GM10266 (cell line): ENCODE results near the gene TBC1D30.

Experiments
- DNase-seq: peaks from one replicate; pipeline ENCODE4 v3.0.0; 2012; ENCODE audit errors: extremely low spot score
- CTCF ChIP-seq: IDR thresholded peaks from 2 replicates; pipeline ENCODE4 v1.5.1; 2012; ENCODE audit warnings: mild to moderate bottlenecking, low read depth; ENCODE audit not compliant: control insufficient read depth, insufficient read depth; ENCODE audit errors: missing control alignments

TBC1D30 gene

GRCh38 chr12:64806593-64807460 is 17.6 kb upstream of the TBC1D30 start:
- DNase-seq, result no peak
- no peak for TF ChIP-seq CTCF

GRCh38 chr12:64808110-64808509 is 16.3 kb upstream of the TBC1D30 start:
- DNase-seq, result no peak
- TF ChIP-seq CTCF, result no peak

GRCh38 chr12:64810831-64811230 is 13.6 kb upstream of the TBC1D30 start:
- no peak for DNase-seq
- TF ChIP-seq CTCF, result no peak

- TF ChIP-seq CTCF, result no peak
- no peak for DNase-seq
Measured at GRCh38 chr12:64813723-64814122, 10.7 kb upstream of the TBC1D30 start.

GRCh38 chr12:64814432-64814831 is 10.0 kb upstream of the TBC1D30 start:
- no peak for TF ChIP-seq CTCF
- DNase-seq, result no peak

- no peak for DNase-seq
- TF ChIP-seq CTCF, result no peak
Measured at GRCh38 chr12:64819816-64820402, 4.5 kb upstream of the TBC1D30 start.

GRCh38 chr12:64820593-64820992 is 3.9 kb upstream of the TBC1D30 start:
- no peak for DNase-seq
- TF ChIP-seq CTCF, result no peak
